Panc1 (cell line): ENCODE results near the gene KRT2. TPM values are rescaled to one million over a fixed set of nuclear protein-coding genes. Genes with fewer than 3 reads are reported as not detected.

Experiments used
- ATAC-seq: fragments of 200-7000 bp; cut with Tn5 transposase; 2 replicates; pipeline ENCODE4 v1.9.1; 2020; ENCODE audit warnings: mild to moderate bottlenecking, moderate library complexity
- BruUV-seq: library from RNA; stranded (reverse); fragments of 400-500 nt; replicated peaks from 2 replicates; lab custom pipeline; 2021; lab: Mats Ljungman, UMichigan
- CTCF ChIA-PET: fragments of 300-600 bp; sonication (Branson Sonifier 250); formaldehyde crosslinking; loops from one replicate; lab custom pipeline; 2022; ENCODE audit warnings: antibody characterized with exemption; lab: Charles Lee
- POLR2A ChIA-PET: fragments of 300-600 bp; sonication (Branson Sonifier 250); formaldehyde crosslinking; loops from one replicate; lab custom pipeline; 2022; ENCODE audit warnings: antibody characterized with exemption; lab: Charles Lee
- DNase-seq: peaks from one replicate; pipeline ENCODE4 v3.0.0-alpha.2; 2010; ENCODE audit warnings: low read depth, low spot score
- H3K27ac ChIP-seq: 2 replicates; pipeline ENCODE4 v1.5.1; 2011; ENCODE audit warnings: mild to moderate bottlenecking, low read length, inconsistent platforms
- H3K27me3 ChIP-seq: fragments of 200-500 bp; sonication (Bioruptor generic); 2 replicates; pipeline ENCODE4 v1.6.0; 2014; ENCODE audit warnings: low read length, inconsistent platforms; ENCODE audit not compliant: control insufficient read depth, insufficient read depth
- H3K36me3 ChIP-seq: fragments of 200-500 bp; sonication (Bioruptor generic); 2 replicates; pipeline ENCODE4 v1.5.1; 2014; ENCODE audit warnings: inconsistent platforms, mild to moderate bottlenecking, low read length, moderate library complexity; ENCODE audit not compliant: control insufficient read depth, insufficient read depth
- H3K4me1 ChIP-seq: 2 replicates; pipeline ENCODE4 v1.5.1; 2011; ENCODE audit warnings: inconsistent platforms, mild to moderate bottlenecking, low read length, moderate library complexity; ENCODE audit not compliant: control insufficient read depth, insufficient read depth
- H3K4me3 ChIP-seq, 2 experiments: 2 replicates each; pipeline ENCODE4 v1.5.1; 2011 to 2012; ENCODE audit warnings: low read depth in 2 of 2, low read length in 2 of 2, mild to moderate bottlenecking in 2 of 2, inconsistent platforms in 1 of 2, moderate library complexity in 1 of 2
- H3K9me3 ChIP-seq: fragments of 200-500 bp; sonication (Bioruptor generic); 2 replicates; pipeline ENCODE4 v1.5.1; 2014; ENCODE audit warnings: low read depth, mild to moderate bottlenecking, inconsistent platforms, low read length, moderate library complexity; ENCODE audit not compliant: control insufficient read depth, insufficient read depth
- POLR2AphosphoS5 ChIP-seq: IDR thresholded peaks from 2 replicates; pipeline ENCODE4 v1.6.1; 2012; ENCODE audit warnings: mild to moderate bottlenecking, low read depth, low read length, moderate library complexity
- SIN3A ChIP-seq: IDR thresholded peaks from 2 replicates; pipeline ENCODE4 v1.6.1; 2012; ENCODE audit warnings: low read depth, mild to moderate bottlenecking, low read length, moderate library complexity, borderline replicate concordance; ENCODE audit not compliant: insufficient read depth
- TCF7L2 ChIP-seq: IDR thresholded peaks from 2 replicates; pipeline ENCODE4 v1.6.1; 2011; ENCODE audit warnings: mild to moderate bottlenecking, low read depth, low read length, inconsistent platforms
- in situ Hi-C: cut with HindIII; loops from 2 replicates; pipeline ENCODE4 v1.10.0; 2016; ENCODE audit warnings: low sequenced_read_pairs, low pct_unique_long_range_greater_than_20kb
- intact Hi-C: fragments of 100-400 bp; cut with micrococcal nuclease; formaldehyde crosslinking; loops from one replicate; pipeline ENCODE4 v1.10.0; 2022; ENCODE audit not compliant: unreplicated experiment
- total RNA-seq: library from RNA; stranded (reverse); gene quantifications from one replicate; pipeline ENCODE4 v1.2.1, GENCODE V29; 2021; ENCODE audit not compliant: unreplicated experiment
- TF ChIP-seq, protein P1 (sequence below), 2 experiments: IDR thresholded peaks; 2 replicates each; pipeline ENCODE4 v1.6.1; 2011 to 2012; ENCODE audit warnings: low read depth in 2 of 2, control low read depth in 1 of 2, low read length in 1 of 2, mild to moderate bottlenecking in 1 of 2, moderate library complexity in 1 of 2; ENCODE audit not compliant: insufficient read depth in 1 of 2
- TF ChIP-seq, protein P2 (sequence below): fragments of 450-650 bp; IDR thresholded peaks from 2 replicates; pipeline ENCODE4 v1.5.1; 2017; ENCODE audit warnings: mild to moderate bottlenecking

Gene KRT2
- total RNA-seq, 1 experiment from 2014 or later: 0.33 TPM

DNA sequence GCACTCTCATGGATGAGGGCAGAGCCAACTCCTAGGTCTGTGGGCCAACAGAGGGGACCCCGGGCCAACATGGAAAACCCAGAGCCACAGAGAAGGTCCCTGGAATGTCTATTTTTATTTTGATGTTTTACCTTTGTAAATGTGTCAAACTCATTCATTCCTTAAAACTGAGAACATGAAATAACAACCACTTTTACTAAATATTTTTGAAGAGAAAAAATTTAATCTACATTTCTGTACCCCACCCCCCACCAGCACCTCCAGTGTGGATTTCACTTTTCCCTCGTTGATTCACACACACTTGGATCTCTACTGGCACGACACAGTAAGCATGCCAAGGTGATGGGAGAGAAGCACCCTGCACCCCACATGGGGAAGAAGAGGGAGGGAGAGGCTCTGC lies 44.6 kb upstream of the KRT2 start:
- H3K4me1 ChIP-seq: no peaks in the 10 kb centered on the region; the same call in 1 of the 2 replicates
- no peak for TF ChIP-seq POLR2AphosphoS5
- TF ChIP-seq SIN3A: no peak
- TF ChIP-seq, protein P1, sequence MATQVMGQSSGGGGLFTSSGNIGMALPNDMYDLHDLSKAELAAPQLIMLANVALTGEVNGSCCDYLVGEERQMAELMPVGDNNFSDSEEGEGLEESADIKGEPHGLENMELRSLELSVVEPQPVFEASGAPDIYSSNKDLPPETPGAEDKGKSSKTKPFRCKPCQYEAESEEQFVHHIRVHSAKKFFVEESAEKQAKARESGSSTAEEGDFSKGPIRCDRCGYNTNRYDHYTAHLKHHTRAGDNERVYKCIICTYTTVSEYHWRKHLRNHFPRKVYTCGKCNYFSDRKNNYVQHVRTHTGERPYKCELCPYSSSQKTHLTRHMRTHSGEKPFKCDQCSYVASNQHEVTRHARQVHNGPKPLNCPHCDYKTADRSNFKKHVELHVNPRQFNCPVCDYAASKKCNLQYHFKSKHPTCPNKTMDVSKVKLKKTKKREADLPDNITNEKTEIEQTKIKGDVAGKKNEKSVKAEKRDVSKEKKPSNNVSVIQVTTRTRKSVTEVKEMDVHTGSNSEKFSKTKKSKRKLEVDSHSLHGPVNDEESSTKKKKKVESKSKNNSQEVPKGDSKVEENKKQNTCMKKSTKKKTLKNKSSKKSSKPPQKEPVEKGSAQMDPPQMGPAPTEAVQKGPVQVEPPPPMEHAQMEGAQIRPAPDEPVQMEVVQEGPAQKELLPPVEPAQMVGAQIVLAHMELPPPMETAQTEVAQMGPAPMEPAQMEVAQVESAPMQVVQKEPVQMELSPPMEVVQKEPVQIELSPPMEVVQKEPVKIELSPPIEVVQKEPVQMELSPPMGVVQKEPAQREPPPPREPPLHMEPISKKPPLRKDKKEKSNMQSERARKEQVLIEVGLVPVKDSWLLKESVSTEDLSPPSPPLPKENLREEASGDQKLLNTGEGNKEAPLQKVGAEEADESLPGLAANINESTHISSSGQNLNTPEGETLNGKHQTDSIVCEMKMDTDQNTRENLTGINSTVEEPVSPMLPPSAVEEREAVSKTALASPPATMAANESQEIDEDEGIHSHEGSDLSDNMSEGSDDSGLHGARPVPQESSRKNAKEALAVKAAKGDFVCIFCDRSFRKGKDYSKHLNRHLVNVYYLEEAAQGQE (IDR thresholded peaks at IDR 0.05; ENCODE audit: insufficient read depth in 1 of 2, low read depth in 2 of 2, low read length in 1 of 2): no peak
- TF ChIP-seq, protein P2, sequence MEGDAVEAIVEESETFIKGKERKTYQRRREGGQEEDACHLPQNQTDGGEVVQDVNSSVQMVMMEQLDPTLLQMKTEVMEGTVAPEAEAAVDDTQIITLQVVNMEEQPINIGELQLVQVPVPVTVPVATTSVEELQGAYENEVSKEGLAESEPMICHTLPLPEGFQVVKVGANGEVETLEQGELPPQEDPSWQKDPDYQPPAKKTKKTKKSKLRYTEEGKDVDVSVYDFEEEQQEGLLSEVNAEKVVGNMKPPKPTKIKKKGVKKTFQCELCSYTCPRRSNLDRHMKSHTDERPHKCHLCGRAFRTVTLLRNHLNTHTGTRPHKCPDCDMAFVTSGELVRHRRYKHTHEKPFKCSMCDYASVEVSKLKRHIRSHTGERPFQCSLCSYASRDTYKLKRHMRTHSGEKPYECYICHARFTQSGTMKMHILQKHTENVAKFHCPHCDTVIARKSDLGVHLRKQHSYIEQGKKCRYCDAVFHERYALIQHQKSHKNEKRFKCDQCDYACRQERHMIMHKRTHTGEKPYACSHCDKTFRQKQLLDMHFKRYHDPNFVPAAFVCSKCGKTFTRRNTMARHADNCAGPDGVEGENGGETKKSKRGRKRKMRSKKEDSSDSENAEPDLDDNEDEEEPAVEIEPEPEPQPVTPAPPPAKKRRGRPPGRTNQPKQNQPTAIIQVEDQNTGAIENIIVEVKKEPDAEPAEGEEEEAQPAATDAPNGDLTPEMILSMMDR: no peak
- TF ChIP-seq TCF7L2: no peak
- ChIA-PET CTCF (no interaction called here), POLR2A (no interaction called here)
- H3K4me3 ChIP-seq: no peak overlapping the region
- H3K36me3 ChIP-seq: no peaks in the 10 kb centered on the region
- no peak for DNase-seq
- in situ Hi-C loops (no loop called here), intact Hi-C loops (no loop called here)
- no peak overlapping the region for H3K27ac ChIP-seq
- no peaks in the 10 kb centered on the region for H3K9me3 ChIP-seq
- no peak for ATAC-seq
- H3K27me3 ChIP-seq: peaks cover 13% of the 10 kb centered on the region; the same call in 1 of the 2 replicates
- BruUV-seq: no TSS peak

DNA sequence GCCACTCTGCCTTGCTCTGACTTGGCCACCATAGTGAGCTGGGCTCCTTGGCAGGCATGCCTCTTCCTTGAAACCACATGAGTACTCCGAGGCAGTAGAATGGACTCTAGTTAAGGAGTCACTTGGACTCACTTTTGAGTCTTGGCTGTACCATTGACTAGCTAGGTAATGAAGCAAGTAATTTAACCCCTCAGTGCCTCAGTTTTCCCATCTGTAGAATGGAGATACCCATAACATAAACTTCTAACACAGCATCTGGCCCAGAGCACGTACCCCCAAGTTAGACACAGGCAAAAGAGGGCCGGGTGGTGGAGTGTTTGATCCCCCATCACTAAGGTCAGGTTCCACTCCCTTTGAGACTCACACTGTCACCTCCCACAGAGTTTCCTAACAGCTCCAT lies 43.0 kb upstream of the KRT2 start:
- no peak for DNase-seq
- H3K9me3 ChIP-seq: no peaks in the 10 kb centered on the region
- H3K27ac ChIP-seq: no peak overlapping the region
- H3K27me3 ChIP-seq: peaks cover 22% of the 10 kb centered on the region
- TF ChIP-seq, protein P1 (IDR thresholded peaks at IDR 0.05; ENCODE audit: insufficient read depth in 1 of 2, low read depth in 2 of 2, low read length in 1 of 2): no peak
- TF ChIP-seq TCF7L2 (no peak), POLR2AphosphoS5 (no peak), SIN3A (no peak)
- TF ChIP-seq, protein P2: no peak
- no peak overlapping the region for H3K4me3 ChIP-seq
- ChIA-PET CTCF (no interaction called here), POLR2A (no interaction called here)
- intact Hi-C loops: no loop called here
- in situ Hi-C loops: no loop called here
- H3K4me1 ChIP-seq: no peaks in the 10 kb centered on the region; the same call in 1 of the 2 replicates
- H3K36me3 ChIP-seq: no peaks in the 10 kb centered on the region
- no TSS peak for BruUV-seq
- ATAC-seq: no peak
